Measurements from ENCODE around the gene GMPS. TPM values are rescaled to one million over a fixed set of nuclear protein-coding genes. Genes with fewer than 3 reads are reported as not detected.

GMPS gene
- polyA plus RNA-seq, 2 donors: 12.0 to 26.7 TPM

- no peak overlapping the region for H3K4me3 ChIP-seq (ENCODE audit: low read depth in 1 of 2, low read length in 2 of 2)
- peaks cover 0 to 3% of the 10 kb centered on the region in 2 donors for H3K36me3 ChIP-seq (ENCODE audit: control insufficient read depth in 2 of 2, insufficient read depth in 2 of 2, low read length in 1 of 2)
- H3K4me1 ChIP-seq (ENCODE audit: control insufficient read depth in 2 of 2, insufficient read depth in 2 of 2, low read length in 1 of 2): no peaks in the 10 kb centered on the region
- H3K27ac ChIP-seq (ENCODE audit: low read depth in 2 of 2, low read length in 1 of 2): no peak overlapping the region
- H3K9me3 ChIP-seq (ENCODE audit: control insufficient read depth in 2 of 2, insufficient read depth in 1 of 2, low read depth in 1 of 2, low read length in 1 of 2): no peaks in the 10 kb centered on the region
- H3K27me3 ChIP-seq (ENCODE audit: control insufficient read depth in 1 of 2, insufficient read depth in 2 of 2, low read length in 2 of 2): no peaks in the 10 kb centered on the region
These were observed 49.3 kb downstream of the GMPS start for GRCh38 chr3:155919728-155920127.

GRCh38 chr3:155921486-155921885, 51.0 kb downstream of the GMPS start:
- Histone ChIP-seq H3K27me3 (ENCODE audit: control insufficient read depth in 1 of 2, insufficient read depth in 2 of 2, low read length in 2 of 2) (no peaks in the 10 kb centered on the region), H3K4me3 (ENCODE audit: low read depth in 1 of 2, low read length in 2 of 2) (no peak overlapping the region), H3K9me3 (ENCODE audit: control insufficient read depth in 2 of 2, insufficient read depth in 1 of 2, low read depth in 1 of 2, low read length in 1 of 2) (no peaks in the 10 kb centered on the region), H3K27ac (ENCODE audit: low read depth in 2 of 2, low read length in 1 of 2) (no peak overlapping the region), H3K4me1 (ENCODE audit: control insufficient read depth in 2 of 2, insufficient read depth in 2 of 2, low read length in 1 of 2) (no peaks in the 10 kb centered on the region), H3K36me3 (ENCODE audit: control insufficient read depth in 2 of 2, insufficient read depth in 2 of 2, low read length in 1 of 2) (peaks cover 6 to 7% of the 10 kb centered on the region in 2 donors)
- WGBS, 2 donors: 91 to 92% methylated on average over 2 of the region's 2 CpGs

- 69 to 73% methylated on average over 2 of the region's 2 CpGs for WGBS, 2 donors
- Histone ChIP-seq H3K4me1 (ENCODE audit: control insufficient read depth in 2 of 2, insufficient read depth in 2 of 2, low read length in 1 of 2) (no peaks in the 10 kb centered on the region), H3K9me3 (ENCODE audit: control insufficient read depth in 2 of 2, insufficient read depth in 1 of 2, low read depth in 1 of 2, low read length in 1 of 2) (no peaks in the 10 kb centered on the region), H3K27ac (ENCODE audit: low read depth in 2 of 2, low read length in 1 of 2) (no peak overlapping the region), H3K36me3 (ENCODE audit: control insufficient read depth in 2 of 2, insufficient read depth in 2 of 2, low read length in 1 of 2) (peaks cover 0 to 8% of the 10 kb centered on the region in 2 donors), H3K27me3 (ENCODE audit: control insufficient read depth in 1 of 2, insufficient read depth in 2 of 2, low read length in 2 of 2) (no peaks in the 10 kb centered on the region), H3K4me3 (ENCODE audit: low read depth in 1 of 2, low read length in 2 of 2) (no peak overlapping the region)
These were observed 63.8 kb downstream of the GMPS start for GRCh38 chr3:155934230-155934629.

GRCh38 chr3:155938409-155938808, 68.0 kb downstream of the GMPS start:
- H3K4me1 ChIP-seq (ENCODE audit: control insufficient read depth in 2 of 2, insufficient read depth in 2 of 2, low read length in 1 of 2): no peaks in the 10 kb centered on the region
- no peak overlapping the region for H3K4me3 ChIP-seq (ENCODE audit: low read depth in 1 of 2, low read length in 2 of 2)
- WGBS, 2 donors: 56 to 60% methylated on average over 2 of the region's 2 CpGs
- no peak overlapping the region for H3K27ac ChIP-seq (ENCODE audit: low read depth in 2 of 2, low read length in 1 of 2)
- H3K27me3 ChIP-seq (ENCODE audit: control insufficient read depth in 1 of 2, insufficient read depth in 2 of 2, low read length in 2 of 2): no peaks in the 10 kb centered on the region
- no peaks in the 10 kb centered on the region for H3K9me3 ChIP-seq (ENCODE audit: control insufficient read depth in 2 of 2, insufficient read depth in 1 of 2, low read depth in 1 of 2, low read length in 1 of 2)
- peaks cover 0 to 8% of the 10 kb centered on the region in 2 donors for H3K36me3 ChIP-seq (ENCODE audit: control insufficient read depth in 2 of 2, insufficient read depth in 2 of 2, low read length in 1 of 2)

GRCh38 chr3:155941354-155941753, 70.9 kb downstream of the GMPS start:
- no peak overlapping the region for H3K4me3 ChIP-seq (ENCODE audit: low read depth in 1 of 2, low read length in 2 of 2)
- WGBS, 2 donors: 97% methylated on average over 5 of the region's 5 CpGs
- no peaks in the 10 kb centered on the region for H3K4me1 ChIP-seq (ENCODE audit: control insufficient read depth in 2 of 2, insufficient read depth in 2 of 2, low read length in 1 of 2)
- no peaks in the 10 kb centered on the region for H3K27me3 ChIP-seq (ENCODE audit: control insufficient read depth in 1 of 2, insufficient read depth in 2 of 2, low read length in 2 of 2)
- H3K36me3 ChIP-seq (ENCODE audit: control insufficient read depth in 2 of 2, insufficient read depth in 2 of 2, low read length in 1 of 2): peaks cover 0 to 8% of the 10 kb centered on the region in 2 donors
- no peak overlapping the region for H3K27ac ChIP-seq (ENCODE audit: low read depth in 2 of 2, low read length in 1 of 2)
- H3K9me3 ChIP-seq (ENCODE audit: control insufficient read depth in 2 of 2, insufficient read depth in 1 of 2, low read depth in 1 of 2, low read length in 1 of 2): no peaks in the 10 kb centered on the region

GRCh38 chr3:155944081-155944480, 73.6 kb downstream of the GMPS start:
- Histone ChIP-seq H3K27me3 (ENCODE audit: control insufficient read depth in 1 of 2, insufficient read depth in 2 of 2, low read length in 2 of 2) (no peaks in the 10 kb centered on the region), H3K9me3 (ENCODE audit: control insufficient read depth in 2 of 2, insufficient read depth in 1 of 2, low read depth in 1 of 2, low read length in 1 of 2) (no peaks in the 10 kb centered on the region)
- 88 to 90% methylated on average over 2 of the region's 2 CpGs for WGBS, 2 donors

GRCh38 chr3:155946178-155946577, 75.7 kb downstream of the GMPS start:
- WGBS, 2 donors: 74 to 80% methylated on average over 2 of the region's 2 CpGs
- H3K27me3 ChIP-seq (ENCODE audit: control insufficient read depth in 1 of 2, insufficient read depth in 2 of 2, low read length in 2 of 2): no peaks in the 10 kb centered on the region

More at GRCh38 chr3:155944081-155944480, 73.6 kb downstream of the GMPS start:
- Histone ChIP-seq H3K4me1 (ENCODE audit: control insufficient read depth in 2 of 2, insufficient read depth in 2 of 2, low read length in 1 of 2) (no peaks in the 10 kb centered on the region), H3K4me3 (ENCODE audit: low read depth in 1 of 2, low read length in 2 of 2) (no peak overlapping the region), H3K36me3 (ENCODE audit: control insufficient read depth in 2 of 2, insufficient read depth in 2 of 2, low read length in 1 of 2) (no peaks in the 10 kb centered on the region), H3K27ac (ENCODE audit: low read depth in 2 of 2, low read length in 1 of 2) (no peak overlapping the region)

GRCh38 chr3:155948476-155948875, 78.0 kb downstream of the GMPS start:
- Histone ChIP-seq H3K4me3 (ENCODE audit: low read depth in 1 of 2, low read length in 2 of 2) (no peak overlapping the region), H3K36me3 (ENCODE audit: control insufficient read depth in 2 of 2, insufficient read depth in 2 of 2, low read length in 1 of 2) (no peaks in the 10 kb centered on the region), H3K4me1 (ENCODE audit: control insufficient read depth in 2 of 2, insufficient read depth in 2 of 2, low read length in 1 of 2) (no peaks in the 10 kb centered on the region), H3K27ac (ENCODE audit: low read depth in 2 of 2, low read length in 1 of 2) (no peak overlapping the region), H3K9me3 (ENCODE audit: control insufficient read depth in 2 of 2, insufficient read depth in 1 of 2, low read depth in 1 of 2, low read length in 1 of 2) (no peaks in the 10 kb centered on the region), H3K27me3 (ENCODE audit: control insufficient read depth in 1 of 2, insufficient read depth in 2 of 2, low read length in 2 of 2) (no peaks in the 10 kb centered on the region)
- 71 to 80% methylated on average over 4 of the region's 4 CpGs for WGBS, 2 donors

More at GRCh38 chr3:155946178-155946577, 75.7 kb downstream of the GMPS start:
- no peak overlapping the region for H3K4me3 ChIP-seq (ENCODE audit: low read depth in 1 of 2, low read length in 2 of 2)
- no peak overlapping the region for H3K27ac ChIP-seq (ENCODE audit: low read depth in 2 of 2, low read length in 1 of 2)
- no peaks in the 10 kb centered on the region for H3K9me3 ChIP-seq (ENCODE audit: control insufficient read depth in 2 of 2, insufficient read depth in 1 of 2, low read depth in 1 of 2, low read length in 1 of 2)
- no peaks in the 10 kb centered on the region for H3K36me3 ChIP-seq (ENCODE audit: control insufficient read depth in 2 of 2, insufficient read depth in 2 of 2, low read length in 1 of 2)
- no peaks in the 10 kb centered on the region for H3K4me1 ChIP-seq (ENCODE audit: control insufficient read depth in 2 of 2, insufficient read depth in 2 of 2, low read length in 1 of 2)

GRCh38 chr3:155949453-155950217, 79.2 kb downstream of the GMPS start:
- no peaks in the 10 kb centered on the region for H3K4me1 ChIP-seq (ENCODE audit: control insufficient read depth in 2 of 2, insufficient read depth in 2 of 2, low read length in 1 of 2)
- no peaks in the 10 kb centered on the region for H3K9me3 ChIP-seq (ENCODE audit: control insufficient read depth in 2 of 2, insufficient read depth in 1 of 2, low read depth in 1 of 2, low read length in 1 of 2)
- H3K4me3 ChIP-seq (ENCODE audit: low read depth in 1 of 2, low read length in 2 of 2): no peak overlapping the region
- H3K27me3 ChIP-seq (ENCODE audit: control insufficient read depth in 1 of 2, insufficient read depth in 2 of 2, low read length in 2 of 2): no peaks in the 10 kb centered on the region
- no peaks in the 10 kb centered on the region for H3K36me3 ChIP-seq (ENCODE audit: control insufficient read depth in 2 of 2, insufficient read depth in 2 of 2, low read length in 1 of 2)
- WGBS, 2 donors: 69 to 72% methylated on average over 8 of the region's 8 CpGs
- H3K27ac ChIP-seq (ENCODE audit: low read depth in 2 of 2, low read length in 1 of 2): no peak overlapping the region
